ENCODE data around the gene NUDT22. TPM values are rescaled to one million over a fixed set of nuclear protein-coding genes. Genes with fewer than 3 reads are reported as not detected.

The NUDT22 gene
- polyA plus RNA-seq (2013), result 49.2 and 52.1 TPM in 2 replicates

GRCh38 chr11:64225608-64226506 is at the start of gene NUDT22, which contains the start of gene TRPT1:
NUDT22 (plus strand) TSS chr11:64226274; CDS start chr11:64226653, 379 bp downstream.
TRPT1 (minus strand) TSS chr11:64226186; CDS start chr11:64225860, 326 bp downstream.
- WGBS (ENCODE audit: extremely low coverage, insufficient coverage, insufficient read length), result no CpG with 5 or more reads among the region's 54 CpGs

GRCh38 chr11:64176751-64177150 is 49.3 kb upstream of the NUDT22 start:
- no peak overlapping the region for H4K8ac ChIP-seq (ENCODE audit: low read depth, low read length)
- no peak overlapping the region for H2BK5ac ChIP-seq (ENCODE audit: low read depth, low read length, poor library complexity)
- WGBS (ENCODE audit: extremely low coverage, insufficient coverage, insufficient read length), result no CpG with 5 or more reads among the region's 8 CpGs
- H4K91ac ChIP-seq (ENCODE audit: low read depth, low read length), result no peak overlapping the region
- H3K36me3 ChIP-seq (ENCODE audit: control insufficient read depth in 1 of 2, insufficient read depth in 2 of 2, low read length in 2 of 2), result no peaks in the 10 kb centered on the region
- H3K23ac ChIP-seq (ENCODE audit: low read length), result no peak overlapping the region
- H3K4me3 ChIP-seq (ENCODE audit: low read depth, low read length), result no peak overlapping the region
- peaks cover 2% of the 10 kb centered on the region for H3K79me1 ChIP-seq (ENCODE audit: low read length)
- H3K9me3 ChIP-seq (ENCODE audit: insufficient read depth, low read depth, low read length), result peaks cover 7% of the 10 kb centered on the region
- H2BK12ac ChIP-seq (ENCODE audit: low read length), result no peak overlapping the region
- no peak for DNase-seq
- H3K4me1 ChIP-seq (ENCODE audit: control insufficient read depth in 1 of 2, insufficient read depth in 2 of 2, low read length in 2 of 2), result peaks cover 0 to 2% of the 10 kb centered on the region in 2 experiments
- no peak overlapping the region for H3K4me2 ChIP-seq (ENCODE audit: low read length)
- no peak overlapping the region for H3K14ac ChIP-seq (ENCODE audit: low read length)
- no peak overlapping the region for H4K12ac ChIP-seq (ENCODE audit: low read depth, low read length)
- H2BK120ac ChIP-seq (ENCODE audit: insufficient read depth, low read length, poor library complexity), result no peak overlapping the region
- H2AK5ac ChIP-seq (ENCODE audit: low read length), result no peak overlapping the region
- no peak overlapping the region for H3K18ac ChIP-seq (ENCODE audit: low read length)
- H3K27ac ChIP-seq (ENCODE audit: low read depth, low read length), result no peak overlapping the region
- H3K27me3 ChIP-seq (ENCODE audit: insufficient read depth, low read length), result no peaks in the 10 kb centered on the region
- no peaks in the 10 kb centered on the region for H3K79me2 ChIP-seq (ENCODE audit: control insufficient read depth, insufficient read depth, low read length, poor library complexity)
- no peak overlapping the region for H3K4ac ChIP-seq (ENCODE audit: low read depth, low read length)
- no peak overlapping the region for H2AFZ ChIP-seq (ENCODE audit: insufficient read depth, low read length, poor library complexity)
- H3K9ac ChIP-seq (ENCODE audit: low read length), result no peak overlapping the region

More at GRCh38 chr11:64225608-64226506, at the start of gene NUDT22, which contains the start of gene TRPT1:
- Histone ChIP-seq H3K4me3 (ENCODE audit: low read depth, low read length) (peak within 1 kb of the TSS; percentile 83), H3K27ac (ENCODE audit: low read depth, low read length) (peak within 1 kb of the TSS; percentile 5), H3K23ac (ENCODE audit: low read length) (no peak within 1 kb of the TSS), H4K91ac (ENCODE audit: low read depth, low read length) (peak within 1 kb of the TSS; percentile 94), H2BK12ac (ENCODE audit: low read length) (peak within 1 kb of the TSS; percentile 42), H3K4me1 (ENCODE audit: control insufficient read depth in 1 of 2, insufficient read depth in 2 of 2, low read length in 2 of 2) (peaks cover 15 to 24% of the 10 kb centered on the region in 2 experiments), H3K27me3 (ENCODE audit: insufficient read depth, low read length) (no peaks in the 10 kb centered on the region), H3K79me2 (ENCODE audit: control insufficient read depth, insufficient read depth, low read length, poor library complexity) (peaks cover 16% of the 10 kb centered on the region), H2AFZ (ENCODE audit: insufficient read depth, low read length, poor library complexity) (peak within 1 kb of the TSS; percentile 76), H4K12ac (ENCODE audit: low read depth, low read length) (peak within 1 kb of the TSS; percentile 94), H3K18ac (ENCODE audit: low read length) (peak within 1 kb of the TSS; percentile 97), H3K36me3 (ENCODE audit: control insufficient read depth in 1 of 2, insufficient read depth in 2 of 2, low read length in 2 of 2) (peaks cover 17 to 19% of the 10 kb centered on the region in 2 experiments), H3K9ac (ENCODE audit: low read length) (peak within 1 kb of the TSS; percentile 87), H2BK5ac (ENCODE audit: low read depth, low read length, poor library complexity) (peak within 1 kb of the TSS; percentile 58), H4K8ac (ENCODE audit: low read depth, low read length) (peak within 1 kb of the TSS; percentile 94), H2AK5ac (ENCODE audit: low read length) (peak within 1 kb of the TSS; percentile 93), H2BK120ac (ENCODE audit: insufficient read depth, low read length, poor library complexity) (peak within 1 kb of the TSS; percentile 70), H3K4me2 (ENCODE audit: low read length) (peak within 1 kb of the TSS; percentile 95), H3K14ac (ENCODE audit: low read length) (peak within 1 kb of the TSS; percentile 92), H3K4ac (ENCODE audit: low read depth, low read length) (peak within 1 kb of the TSS; percentile 74), H3K79me1 (ENCODE audit: low read length) (peaks cover 20% of the 10 kb centered on the region), H3K9me3 (ENCODE audit: insufficient read depth, low read depth, low read length) (peaks cover 5% of the 10 kb centered on the region)
- peak; percentile 83 to 92 for DNase-seq

GRCh38 chr11:64178203-64178602 is 47.9 kb upstream of the NUDT22 start:
- no peaks in the 10 kb centered on the region for H3K27me3 ChIP-seq (ENCODE audit: insufficient read depth, low read length)
- no peak overlapping the region for H2AFZ ChIP-seq (ENCODE audit: insufficient read depth, low read length, poor library complexity)
- H3K4me2 ChIP-seq (ENCODE audit: low read length), result no peak overlapping the region
- H3K9ac ChIP-seq (ENCODE audit: low read length), result no peak overlapping the region
- no peaks in the 10 kb centered on the region for H3K36me3 ChIP-seq (ENCODE audit: control insufficient read depth in 1 of 2, insufficient read depth in 2 of 2, low read length in 2 of 2)
- H2BK12ac ChIP-seq (ENCODE audit: low read length), result no peak overlapping the region
- H2BK120ac ChIP-seq (ENCODE audit: insufficient read depth, low read length, poor library complexity), result no peak overlapping the region
- peaks cover 7% of the 10 kb centered on the region for H3K9me3 ChIP-seq (ENCODE audit: insufficient read depth, low read depth, low read length)
- peaks cover 0 to 2% of the 10 kb centered on the region in 2 experiments for H3K4me1 ChIP-seq (ENCODE audit: control insufficient read depth in 1 of 2, insufficient read depth in 2 of 2, low read length in 2 of 2)
- no peak overlapping the region for H3K27ac ChIP-seq (ENCODE audit: low read depth, low read length)
- WGBS (ENCODE audit: extremely low coverage, insufficient coverage, insufficient read length), result no CpG with 5 or more reads among the region's 1 CpG
- H3K79me2 ChIP-seq (ENCODE audit: control insufficient read depth, insufficient read depth, low read length, poor library complexity), result no peaks in the 10 kb centered on the region
- no peak overlapping the region for H3K14ac ChIP-seq (ENCODE audit: low read length)
- no peak for DNase-seq
- H4K91ac ChIP-seq (ENCODE audit: low read depth, low read length), result no peak overlapping the region
- H3K23ac ChIP-seq (ENCODE audit: low read length), result no peak overlapping the region
- H3K79me1 ChIP-seq (ENCODE audit: low read length), result peaks cover 2% of the 10 kb centered on the region
- H4K8ac ChIP-seq (ENCODE audit: low read depth, low read length), result no peak overlapping the region
- no peak overlapping the region for H2AK5ac ChIP-seq (ENCODE audit: low read length)
- H2BK5ac ChIP-seq (ENCODE audit: low read depth, low read length, poor library complexity), result no peak overlapping the region
- no peak overlapping the region for H3K4ac ChIP-seq (ENCODE audit: low read depth, low read length)
- no peak overlapping the region for H3K4me3 ChIP-seq (ENCODE audit: low read depth, low read length)
- H3K18ac ChIP-seq (ENCODE audit: low read length), result no peak overlapping the region
- H4K12ac ChIP-seq (ENCODE audit: low read depth, low read length), result no peak overlapping the region

- DNase-seq, result no peak
- no peak overlapping the region for H3K4ac ChIP-seq (ENCODE audit: low read depth, low read length)
- no peak overlapping the region for H3K18ac ChIP-seq (ENCODE audit: low read length)
- H3K79me2 ChIP-seq (ENCODE audit: control insufficient read depth, insufficient read depth, low read length, poor library complexity), result peaks cover 2% of the 10 kb centered on the region
- H3K36me3 ChIP-seq (ENCODE audit: control insufficient read depth in 1 of 2, insufficient read depth in 2 of 2, low read length in 2 of 2), result no peaks in the 10 kb centered on the region
- H2BK5ac ChIP-seq (ENCODE audit: low read depth, low read length, poor library complexity), result no peak overlapping the region
- no peak overlapping the region for H2AFZ ChIP-seq (ENCODE audit: insufficient read depth, low read length, poor library complexity)
- no peak overlapping the region for H3K27ac ChIP-seq (ENCODE audit: low read depth, low read length)
- H3K4me2 ChIP-seq (ENCODE audit: low read length), result no peak overlapping the region
- no peak overlapping the region for H2BK12ac ChIP-seq (ENCODE audit: low read length)
- H3K14ac ChIP-seq (ENCODE audit: low read length), result no peak overlapping the region
- peaks cover 0 to 2% of the 10 kb centered on the region in 2 experiments for H3K4me1 ChIP-seq (ENCODE audit: control insufficient read depth in 1 of 2, insufficient read depth in 2 of 2, low read length in 2 of 2)
- H4K12ac ChIP-seq (ENCODE audit: low read depth, low read length), result no peak overlapping the region
- H2BK120ac ChIP-seq (ENCODE audit: insufficient read depth, low read length, poor library complexity), result no peak overlapping the region
- H3K79me1 ChIP-seq (ENCODE audit: low read length), result peaks cover 2% of the 10 kb centered on the region
- H3K9me3 ChIP-seq (ENCODE audit: insufficient read depth, low read depth, low read length), result peaks cover 4% of the 10 kb centered on the region
- H3K4me3 ChIP-seq (ENCODE audit: low read depth, low read length), result no peak overlapping the region
- no CpG with 5 or more reads among the region's 12 CpGs for WGBS (ENCODE audit: extremely low coverage, insufficient coverage, insufficient read length)
- no peak overlapping the region for H4K91ac ChIP-seq (ENCODE audit: low read depth, low read length)
- no peaks in the 10 kb centered on the region for H3K27me3 ChIP-seq (ENCODE audit: insufficient read depth, low read length)
- no peak overlapping the region for H3K9ac ChIP-seq (ENCODE audit: low read length)
- no peak overlapping the region for H3K23ac ChIP-seq (ENCODE audit: low read length)
- H2AK5ac ChIP-seq (ENCODE audit: low read length), result no peak overlapping the region
- no peak overlapping the region for H4K8ac ChIP-seq (ENCODE audit: low read depth, low read length)
Observed at GRCh38 chr11:64178951-64179639, 47.0 kb upstream of the NUDT22 start.

Measured in trophoblast cell (in vitro differentiated cells and primary cell).